BLaER1 treated with 17β-estradiol and CSF1 and Interleukin-3, amounts not matched to agents 10 nM and 100 nM (cell line): ENCODE data around the gene TEF.
A peak's percentile ranks its signal among the peaks of the same experiment; 100 is the strongest.

Source experiments
- H3K27ac ChIP-seq, 11 experiments: shearing (Covaris generic); formaldehyde crosslinking; 2 replicates each; pipeline ENCODE4 v1.8.1; 2022
- H3K27me3 ChIP-seq, 11 experiments: shearing (Covaris generic); formaldehyde crosslinking; 2 replicates each; pipeline ENCODE4 v1.8.1; 2022
- H3K36me3 ChIP-seq, 11 experiments: shearing (Covaris generic); formaldehyde crosslinking; 2 replicates each; pipeline ENCODE4 v1.8.1; 2022
- H3K4me1 ChIP-seq, 10 experiments: shearing (Covaris generic); formaldehyde crosslinking; 2 replicates each; pipeline ENCODE4 v1.8.1; 2022
- H3K4me2 ChIP-seq, 11 experiments: shearing (Covaris generic); formaldehyde crosslinking; 2 replicates each; pipeline ENCODE4 v1.8.1; 2022
- H3K4me3 ChIP-seq, 10 experiments: shearing (Covaris generic); formaldehyde crosslinking; 2 replicates each; pipeline ENCODE4 v1.8.1; 2022
- H3K9ac ChIP-seq, 11 experiments: shearing (Covaris generic); formaldehyde crosslinking; 2 replicates each; pipeline ENCODE4 v1.8.1; 2022
- H3K9me3 ChIP-seq, 11 experiments: shearing (Covaris generic); formaldehyde crosslinking; replicated peaks in 1 of 11; 2 replicates each; pipeline ENCODE4 v1.8.1; 2022
- H4K20me1 ChIP-seq, 11 experiments: shearing (Covaris generic); formaldehyde crosslinking; 2 replicates each; pipeline ENCODE4 v1.8.1; 2022
- Cebpa-rat ChIP-seq, 11 experiments: shearing (Covaris generic); IDR thresholded peaks; 2 replicates each; pipeline ENCODE4 v1.8.1; 2022

Gene TEF

DNA sequence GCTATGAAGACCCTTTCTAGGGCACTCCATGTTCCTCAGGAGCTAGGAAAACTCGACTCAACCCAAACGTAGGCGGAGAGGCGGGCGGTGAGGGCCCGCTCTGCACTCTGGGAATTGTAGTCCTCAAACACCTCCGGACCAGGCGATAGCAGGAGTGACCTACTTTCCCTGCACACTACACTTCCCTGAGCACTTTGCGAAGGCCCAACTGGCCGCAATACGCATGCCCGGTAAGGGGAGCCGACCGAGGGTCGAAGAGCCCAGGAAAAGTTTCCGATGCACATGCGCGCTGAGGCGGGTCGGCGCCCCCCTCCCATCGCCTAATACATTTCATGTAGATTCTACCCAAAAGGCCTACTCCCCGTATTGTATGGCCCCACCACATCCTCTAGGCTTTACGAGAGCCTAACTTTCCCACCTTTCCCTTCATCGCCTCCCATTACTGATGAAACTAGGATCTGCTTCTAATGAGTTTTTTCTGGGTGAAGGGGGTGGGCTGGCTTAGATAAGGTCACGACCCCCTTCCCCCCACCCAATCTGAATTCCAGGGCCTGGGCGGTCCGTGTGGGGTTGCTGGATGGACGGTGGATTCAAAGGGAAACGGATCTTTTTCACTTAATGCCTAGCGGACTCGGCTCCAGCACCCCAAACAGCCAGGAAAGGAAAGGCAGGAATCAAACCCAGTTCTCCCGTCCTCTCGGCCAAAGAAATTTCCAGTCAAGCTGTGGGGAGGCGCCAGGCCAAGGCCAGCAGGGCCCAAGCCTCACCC lies 62.8 kb downstream of the TEF start:
- Histone ChIP-seq H3K36me3 (peaks cover 26 to 46% (median 42%) of the 10 kb centered on the region in 11 experiments), H3K4me3 (peak overlapping the region; percentile 88 to 99 (median 96)), H3K27me3 (no peaks in the 10 kb centered on the region), H3K27ac (peak overlapping the region; percentile 89 to 98 (median 95)), H4K20me1 (peaks cover 42 to 66% (median 61%) of the 10 kb centered on the region in 11 experiments), H3K9ac (peak overlapping the region; percentile 90 to 99 (median 95)), H3K4me1 (peaks cover 44 to 55% (median 51%) of the 10 kb centered on the region in 10 experiments), H3K9me3 (no peaks in the 10 kb centered on the region), H3K4me2 (peak overlapping the region; percentile 81 to 100 (median 96))
- TF ChIP-seq Cebpa-rat (IDR thresholded peaks at IDR 0.05), result no peak

DNA sequence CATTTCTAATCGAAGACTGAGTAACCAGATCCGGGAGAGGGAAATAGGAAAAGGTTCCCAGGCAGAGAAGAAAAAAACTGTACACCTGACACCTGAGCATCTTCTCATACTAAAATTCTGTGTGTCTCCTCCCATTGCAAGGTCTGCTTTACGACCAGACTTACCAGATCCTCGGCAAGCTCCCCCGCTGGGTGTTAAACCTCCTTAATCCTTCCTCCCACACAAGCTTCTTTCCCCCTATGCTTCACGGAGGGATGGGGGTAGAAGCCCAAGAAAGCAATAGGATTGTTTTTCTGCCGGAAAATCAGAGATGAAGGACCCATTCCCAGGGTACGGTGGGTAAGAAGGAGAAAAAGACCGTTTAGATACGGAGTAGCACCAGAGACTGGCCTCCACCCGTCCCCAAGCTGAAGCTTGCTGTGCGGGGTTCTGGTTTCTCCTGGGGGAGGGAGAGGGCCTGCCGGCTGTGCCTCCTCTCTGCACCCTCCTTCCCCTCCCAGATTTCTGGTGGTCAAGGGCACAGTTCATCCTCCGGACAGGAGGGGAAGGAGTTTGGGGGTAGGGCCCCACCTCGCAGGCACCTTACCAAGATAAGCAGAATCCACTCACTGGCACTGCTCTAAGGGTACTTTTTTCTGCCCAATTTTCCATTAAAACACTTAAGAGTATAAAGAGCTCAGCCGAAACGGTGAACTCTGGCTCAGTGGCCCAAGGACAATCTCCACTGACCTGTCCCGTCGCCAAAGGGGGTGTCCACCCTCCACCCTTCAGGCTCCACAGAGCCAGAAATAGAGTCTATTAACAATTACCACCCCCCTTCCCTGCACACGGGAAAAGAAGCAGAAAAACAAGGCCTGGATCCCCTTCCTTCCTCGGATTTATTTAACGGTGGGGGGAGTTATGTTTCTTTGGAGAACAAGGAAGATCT lies 63.7 kb downstream of the TEF start:
- H4K20me1 ChIP-seq, result peaks cover 33 to 57% (median 53%) of the 10 kb centered on the region in 11 experiments; a peak in 21 of 22 replicates
- peaks cover 44 to 54% (median 49%) of the 10 kb centered on the region in 10 experiments for H3K4me1 ChIP-seq
- no peak for TF ChIP-seq Cebpa-rat (IDR thresholded peaks at IDR 0.05)
- no peaks in the 10 kb centered on the region for H3K9me3 ChIP-seq
- H3K4me3 ChIP-seq, result peak overlapping the region; percentile 88 to 99 (median 96)
- H3K9ac ChIP-seq, result peak overlapping the region; percentile 90 to 99 (median 95)
- peak overlapping the region; percentile 81 to 100 (median 96) for H3K4me2 ChIP-seq
- peak overlapping the region; percentile 89 to 98 (median 95) for H3K27ac ChIP-seq
- peaks cover 26 to 37% (median 35%) of the 10 kb centered on the region in 11 experiments for H3K36me3 ChIP-seq
- H3K27me3 ChIP-seq, result no peaks in the 10 kb centered on the region

DNA sequence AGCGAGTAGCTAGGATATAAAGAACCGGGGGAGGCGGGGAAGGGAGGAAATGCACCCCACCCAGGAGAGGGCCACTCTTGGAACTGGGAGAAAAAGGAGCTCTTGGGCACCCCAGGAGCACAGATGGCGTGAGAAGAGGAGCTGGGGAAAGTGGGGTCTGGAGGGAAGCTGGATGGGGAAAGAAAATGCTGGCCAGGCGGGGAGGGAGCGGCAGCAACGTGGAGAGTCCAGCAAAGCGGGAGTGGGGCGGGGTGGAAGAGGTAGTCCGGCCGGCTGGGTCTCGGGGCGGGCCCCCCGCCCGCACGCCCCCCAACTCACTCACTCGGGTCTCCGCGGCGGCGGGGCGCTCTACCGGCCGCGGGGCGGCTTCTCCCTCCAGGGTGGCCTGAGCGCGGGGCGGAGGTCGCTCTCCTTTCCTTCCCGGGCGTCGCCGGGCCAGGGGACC lies 64.3 kb downstream of the TEF start:
- Histone ChIP-seq H3K36me3 (peaks cover 20 to 31% (median 28%) of the 10 kb centered on the region in 11 experiments), H3K4me3 (peak overlapping the region; percentile 88 to 99 (median 96)), H3K4me1 (peaks cover 41 to 52% (median 44%) of the 10 kb centered on the region in 10 experiments), H3K27ac (peak overlapping the region; percentile 89 to 98 (median 95)), H4K20me1 (peaks cover 26 to 51% (median 46%) of the 10 kb centered on the region in 11 experiments; a peak in 21 of 22 replicates), H3K27me3 (no peaks in the 10 kb centered on the region), H3K9me3 (no peaks in the 10 kb centered on the region), H3K9ac (peak overlapping the region; percentile 90 to 99 (median 95)), H3K4me2 (peak overlapping the region; percentile 81 to 100 (median 96))
- no peak for TF ChIP-seq Cebpa-rat (IDR thresholded peaks at IDR 0.05)

DNA sequence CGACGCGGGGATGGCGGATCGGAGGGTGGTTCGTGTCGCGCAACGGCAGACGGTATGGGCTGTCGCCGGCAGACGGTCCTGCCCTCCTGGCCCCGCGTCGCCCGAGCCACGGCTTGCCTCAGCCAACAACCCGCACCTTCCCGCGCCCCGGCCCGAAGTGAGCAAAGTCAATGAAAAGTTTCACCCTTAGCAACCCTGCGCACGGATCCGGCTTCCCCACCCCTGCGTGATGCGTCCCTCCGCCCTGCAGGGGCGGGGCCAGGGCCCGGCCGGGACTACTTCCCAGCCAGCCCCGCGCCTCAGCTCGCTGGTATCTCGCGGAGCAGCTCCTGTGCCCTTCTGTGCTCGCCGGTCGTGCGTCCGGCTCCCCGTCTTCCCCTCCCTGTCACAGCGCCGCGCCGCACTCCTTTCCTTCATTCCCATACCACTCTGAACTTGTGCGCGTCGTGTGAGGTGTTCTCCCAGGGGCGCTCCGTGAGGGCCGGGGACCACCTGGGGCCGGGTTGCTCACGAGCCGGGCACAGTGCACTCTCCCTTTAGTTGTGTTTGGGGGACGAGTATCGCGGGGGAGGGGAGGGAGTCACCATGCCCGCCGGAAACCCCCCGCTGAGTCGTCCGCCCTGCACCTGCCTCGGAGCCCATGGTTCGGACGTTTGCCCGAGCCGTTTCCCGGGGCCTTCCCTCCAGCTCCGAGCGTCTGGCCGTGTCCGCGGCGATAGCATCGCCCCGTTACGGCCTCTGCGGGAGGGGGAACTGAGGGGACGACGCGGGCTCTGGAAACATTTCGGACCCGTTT lies 65.1 kb downstream of the TEF start, which contains the start of gene TOB2:
Gene TOB2, minus strand, starts transcription at position 163 of the 796 bp plus-strand sequence. CDS start 9,456 bp downstream, outside the sequence.
- Histone ChIP-seq H3K36me3 (peaks cover 13 to 23% (median 21%) of the 10 kb centered on the region in 11 experiments; a peak in 20 of 22 replicates), H3K4me3 (peak within 1 kb of the TSS; percentile 88 to 99 (median 96)), H4K20me1 (peaks cover 20 to 43% (median 38%) of the 10 kb centered on the region in 11 experiments; a peak in 21 of 22 replicates), H3K4me2 (peak within 1 kb of the TSS; percentile 82 to 100 (median 98)), H3K9ac (peak within 1 kb of the TSS; percentile 90 to 99 (median 95)), H3K27ac (peak within 1 kb of the TSS; percentile 89 to 98 (median 95)), H3K4me1 (peaks cover 35 to 44% (median 41%) of the 10 kb centered on the region in 10 experiments), H3K9me3 (no peaks in the 10 kb centered on the region), H3K27me3 (no peaks in the 10 kb centered on the region)
- no peak for TF ChIP-seq Cebpa-rat (IDR thresholded peaks at IDR 0.05)

DNA sequence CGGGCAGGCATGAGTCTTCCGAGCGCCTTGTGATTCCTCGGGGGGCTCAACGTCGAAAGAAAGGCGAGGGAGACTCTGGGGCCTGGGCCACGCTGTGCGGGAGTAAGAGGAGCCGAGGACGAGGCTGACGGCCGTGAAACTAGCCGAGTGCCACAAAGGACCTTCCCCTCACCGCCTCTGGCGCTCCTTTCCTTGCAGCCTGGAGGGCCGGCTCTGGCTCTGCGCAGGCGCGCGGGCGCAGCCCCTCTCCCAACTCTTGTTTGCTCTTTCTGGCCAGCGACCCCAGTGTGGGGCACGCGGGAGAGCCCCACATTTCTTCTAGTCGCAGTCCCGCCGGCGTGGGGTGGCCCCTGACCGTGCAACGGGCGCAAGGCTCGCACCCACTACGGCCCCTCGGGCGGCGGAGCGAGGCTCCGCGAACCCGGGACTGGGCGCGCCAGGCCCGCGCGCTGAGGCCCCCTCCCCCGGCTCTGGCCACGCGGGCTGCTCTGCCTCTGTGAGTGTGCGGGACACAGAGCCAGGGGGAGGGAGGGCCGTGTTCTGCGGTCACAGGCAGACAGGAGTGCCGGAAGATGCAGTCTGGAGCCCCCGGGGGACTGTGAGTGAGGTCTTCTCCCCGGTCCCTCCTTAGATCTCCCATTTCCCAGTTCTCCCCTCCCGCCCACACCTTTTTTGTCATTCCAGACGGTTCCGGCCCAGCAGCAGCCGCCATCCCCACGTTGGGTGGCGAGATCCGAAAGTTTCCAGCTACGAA lies 65.9 kb downstream of the TEF start:
- Histone ChIP-seq H3K36me3 (peaks cover 6 to 23% (median 13%) of the 10 kb centered on the region in 11 experiments; a peak in 19 of 22 replicates), H3K27me3 (no peaks in the 10 kb centered on the region), H3K9me3 (no peaks in the 10 kb centered on the region), H3K4me1 (peaks cover 27 to 37% (median 34%) of the 10 kb centered on the region in 10 experiments), H3K9ac (peak overlapping the region; percentile 90 to 99 (median 95)), H3K27ac (peak overlapping the region; percentile 89 to 98 (median 95)), H4K20me1 (peaks cover 12 to 35% (median 31%) of the 10 kb centered on the region in 11 experiments; a peak in 21 of 22 replicates), H3K4me2 (peak overlapping the region; percentile 82 to 100 (median 98)), H3K4me3 (peak overlapping the region; percentile 88 to 99 (median 96))
- TF ChIP-seq Cebpa-rat (IDR thresholded peaks at IDR 0.05), result no peak

DNA sequence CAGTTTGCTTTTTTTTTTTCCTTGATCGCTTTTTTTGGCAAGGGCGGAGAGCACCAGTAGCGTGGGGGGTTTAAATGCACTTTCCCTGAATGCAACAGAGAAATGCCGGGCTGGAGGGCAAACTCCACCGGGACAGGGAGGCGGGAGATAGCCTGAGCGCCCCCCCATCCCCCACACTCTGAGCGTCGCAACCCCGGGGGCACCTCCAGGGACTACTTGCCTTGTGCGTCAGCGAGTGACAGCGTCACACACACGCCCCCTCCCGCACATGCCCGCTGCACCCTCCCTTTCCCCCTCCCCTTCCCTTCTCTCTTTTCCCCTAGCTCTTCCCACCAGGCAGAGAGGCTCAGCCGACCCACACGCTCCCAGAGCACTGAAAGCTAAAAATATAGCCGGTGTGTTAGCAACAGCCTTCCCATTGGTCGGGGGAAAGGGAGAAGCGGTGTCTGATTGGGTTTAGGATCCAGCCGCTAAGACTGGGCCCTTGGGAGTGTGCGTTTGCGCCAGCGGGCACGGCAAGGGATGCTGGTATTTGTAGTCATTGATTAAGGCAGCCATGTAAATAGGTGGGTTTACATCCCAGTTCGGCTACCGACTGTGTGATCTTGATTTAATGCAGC lies 66.6 kb downstream of the TEF start:
- H4K20me1 ChIP-seq, result peaks cover 5 to 28% (median 24%) of the 10 kb centered on the region in 11 experiments; a peak in 21 of 22 replicates
- H3K27ac ChIP-seq, result peak overlapping the region; percentile 89 to 98 (median 95)
- peak overlapping the region; percentile 90 to 99 (median 95) for H3K9ac ChIP-seq
- peaks cover under 1 to 21% (median 6%) of the 10 kb centered on the region in 11 experiments; a peak in 17 of 22 replicates for H3K36me3 ChIP-seq
- H3K4me3 ChIP-seq, result peak overlapping the region; percentile 88 to 99 (median 96)
- peaks cover 21 to 30% (median 28%) of the 10 kb centered on the region in 10 experiments for H3K4me1 ChIP-seq
- TF ChIP-seq Cebpa-rat (IDR thresholded peaks at IDR 0.05), result no peak
- H3K9me3 ChIP-seq, result no peaks in the 10 kb centered on the region
- H3K4me2 ChIP-seq, result peak overlapping the region; percentile 82 to 100 (median 98)
- H3K27me3 ChIP-seq, result no peaks in the 10 kb centered on the region
